ENCODE measurements around the gene RHOU.

Gene RHOU

GRCh38 chr1:228760979-228761378, 25.7 kb downstream of the RHOU start:
- no peak for TF ChIP-seq CTCF (IDR thresholded peaks at IDR 0.05; ENCODE audit: low read depth, low read length, missing control alignments)
- H3K27ac ChIP-seq = no peak overlapping the region
- H3K4me3 ChIP-seq (ENCODE audit: low read depth, low read length) = no peak overlapping the region
- H3K27me3 ChIP-seq (replicated peaks) = peaks cover 4% of the 10 kb centered on the region
- no peak for DNase-seq
- in situ Hi-C loops (cut with HindIII; ENCODE audit: low pct_ligation_motif_present, low sequenced_read_pairs) = no loop called here
- no peaks in the 10 kb centered on the region for H3K36me3 ChIP-seq (replicated peaks)

- peaks cover 3% of the 10 kb centered on the region for H3K27me3 ChIP-seq (replicated peaks)
- H3K27ac ChIP-seq = no peak overlapping the region
- no peak for TF ChIP-seq CTCF (IDR thresholded peaks at IDR 0.05; ENCODE audit: low read depth, low read length, missing control alignments)
- no peak for DNase-seq
- H3K4me3 ChIP-seq (ENCODE audit: low read depth, low read length) = no peak overlapping the region
- H3K36me3 ChIP-seq (replicated peaks) = no peaks in the 10 kb centered on the region
- in situ Hi-C loops (cut with HindIII; ENCODE audit: low pct_ligation_motif_present, low sequenced_read_pairs) = no loop called here
Observed at GRCh38 chr1:228763561-228763960, 28.3 kb downstream of the RHOU start.

DNA sequence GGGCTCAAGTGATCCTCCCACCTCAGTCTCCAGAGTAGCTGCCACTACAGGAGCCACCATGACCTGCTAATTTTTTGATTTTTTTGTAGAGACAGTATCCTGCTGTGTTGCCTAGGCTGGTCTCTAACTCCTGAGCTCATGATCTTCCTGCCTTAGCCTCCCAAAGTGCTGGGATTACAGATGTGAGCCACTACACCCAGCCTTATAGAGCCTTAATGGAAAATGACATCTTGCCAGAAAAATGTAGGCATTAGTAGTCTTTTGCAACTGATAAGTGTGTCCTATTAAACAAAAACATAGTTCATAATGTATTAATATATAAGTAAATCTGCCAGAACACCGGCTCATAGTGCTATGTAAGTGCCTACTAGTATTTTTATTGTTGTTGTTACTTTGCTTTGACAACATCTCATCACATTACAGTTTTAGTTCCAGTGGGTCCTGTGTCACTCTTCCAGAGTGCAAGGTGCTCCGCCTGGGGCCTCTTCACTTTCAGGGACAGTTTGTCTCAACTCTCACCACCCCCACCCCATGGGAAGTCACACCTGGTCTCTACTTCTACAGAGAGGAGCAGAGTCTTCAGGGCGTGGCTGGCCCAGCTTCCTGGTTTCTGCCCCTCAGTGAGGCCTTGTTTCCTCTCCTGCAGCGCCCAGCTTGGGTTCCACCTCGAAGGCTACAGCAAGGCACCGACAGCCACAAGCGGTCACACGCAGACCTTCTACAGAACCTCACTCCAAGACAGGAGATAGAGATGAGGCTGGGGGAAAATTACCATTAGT, 30.1 kb downstream of the RHOU start:
- in situ Hi-C loops (cut with HindIII; ENCODE audit: low pct_ligation_motif_present, low sequenced_read_pairs) = no loop called here
- Histone ChIP-seq H3K27me3 (replicated peaks) (no peaks in the 10 kb centered on the region), H3K36me3 (replicated peaks) (no peaks in the 10 kb centered on the region), H3K27ac (no peak overlapping the region), H3K4me3 (ENCODE audit: low read depth, low read length) (no peak overlapping the region)
- no peak for DNase-seq
- no peak for TF ChIP-seq CTCF (IDR thresholded peaks at IDR 0.05; ENCODE audit: low read depth, low read length, missing control alignments)

DNA sequence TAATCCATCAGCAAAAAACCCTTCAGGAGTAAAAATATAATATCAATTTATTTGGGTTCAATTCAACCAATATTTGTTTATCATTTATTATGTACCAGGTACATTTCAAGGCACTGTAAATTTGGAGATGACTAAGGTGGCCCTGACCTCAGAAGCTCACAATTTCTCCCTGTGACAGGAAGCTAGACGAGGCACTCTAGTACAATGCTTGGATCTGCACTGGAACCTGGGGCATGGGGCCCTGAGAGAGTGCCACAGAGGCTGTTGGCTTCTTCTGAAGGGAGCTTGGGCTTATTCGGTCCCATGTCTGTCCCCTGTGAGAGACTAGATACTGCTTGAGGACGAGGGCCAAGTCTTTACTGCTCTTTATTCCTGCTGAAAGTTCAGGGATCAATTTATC, 31.5 kb downstream of the RHOU start:
- in situ Hi-C loops (cut with HindIII; ENCODE audit: low pct_ligation_motif_present, low sequenced_read_pairs) = no loop called here
- no peak overlapping the region for H3K27ac ChIP-seq
- no peak for DNase-seq
- no peaks in the 10 kb centered on the region for H3K27me3 ChIP-seq (replicated peaks)
- no peak for TF ChIP-seq CTCF (IDR thresholded peaks at IDR 0.05; ENCODE audit: low read depth, low read length, missing control alignments)
- H3K4me3 ChIP-seq (ENCODE audit: low read depth, low read length) = no peak overlapping the region
- H3K36me3 ChIP-seq (replicated peaks) = no peaks in the 10 kb centered on the region

DNA sequence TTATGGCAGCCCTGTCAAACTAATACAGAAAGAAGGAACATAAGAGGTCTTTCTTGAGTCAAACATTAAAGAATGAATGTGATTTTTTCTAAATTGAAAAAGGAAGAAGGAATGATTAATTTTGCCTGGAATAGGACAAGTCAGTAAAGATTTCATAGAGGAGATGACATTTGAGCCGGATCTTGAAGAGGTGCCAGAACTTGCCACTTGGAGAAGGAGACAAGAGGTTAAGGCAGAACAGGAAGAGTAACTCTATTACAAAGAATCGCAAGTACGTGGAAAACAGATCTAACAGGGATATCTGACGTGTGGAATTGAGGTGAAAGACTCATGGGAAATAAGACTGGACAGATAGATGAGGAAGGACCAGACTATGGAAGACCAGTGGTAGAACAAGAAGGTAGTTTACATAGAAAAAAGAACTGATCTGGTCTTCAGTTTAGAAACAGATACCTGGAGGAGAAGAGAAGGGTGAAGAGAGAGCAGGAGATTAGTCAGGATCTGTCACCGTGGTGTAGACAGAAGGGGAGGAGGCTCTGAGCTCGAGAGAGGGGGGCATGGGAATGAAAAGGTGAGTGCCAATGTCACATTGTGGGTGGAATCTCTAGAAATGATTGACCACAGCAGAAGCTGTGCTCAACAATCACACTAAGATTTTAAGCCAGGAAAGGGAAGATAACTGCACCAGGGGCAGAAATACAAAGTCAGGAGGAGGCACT, 32.5 kb downstream of the RHOU start:
- Histone ChIP-seq H3K36me3 (replicated peaks) (no peaks in the 10 kb centered on the region), H3K4me3 (ENCODE audit: low read depth, low read length) (no peak overlapping the region), H3K27ac (no peak overlapping the region), H3K27me3 (replicated peaks) (no peaks in the 10 kb centered on the region)
- DNase-seq = no peak
- in situ Hi-C loops (cut with HindIII; ENCODE audit: low pct_ligation_motif_present, low sequenced_read_pairs) = no loop called here
- no peak for TF ChIP-seq CTCF (IDR thresholded peaks at IDR 0.05; ENCODE audit: low read depth, low read length, missing control alignments)

Measured in brain microvascular endothelial cell (primary cell).